ENCODE data around the gene ZNF385C. TPM values are rescaled to one million over a fixed set of nuclear protein-coding genes. Genes with fewer than 3 reads are reported as not detected.

Gene ZNF385C
- total RNA-seq, 1 experiment from 2014 or later = 3.7 TPM

DNA sequence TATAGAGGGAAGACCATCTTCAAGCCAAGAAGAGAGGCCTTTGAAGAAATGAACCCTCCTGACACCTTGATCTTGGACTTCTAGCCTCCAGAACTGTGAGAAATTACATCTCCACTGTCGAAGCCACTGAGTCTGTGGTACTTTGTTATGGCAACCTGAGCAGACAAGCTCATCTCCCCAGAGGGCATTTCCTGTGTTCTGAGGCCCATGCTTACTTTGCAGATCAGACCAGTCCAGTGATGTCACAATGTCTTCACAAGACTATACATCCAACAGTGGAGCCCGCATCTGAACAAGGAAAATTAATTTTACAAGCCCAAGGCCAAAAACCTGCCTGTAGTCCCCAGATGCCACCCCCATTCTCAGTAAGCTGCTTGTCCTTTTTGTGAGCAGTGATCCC, 33.1 kb downstream of the ZNF385C start (continued):
- no peak for TF ChIP-seq IRF2 (CRISPR knock-in tag; IDR thresholded peaks at IDR 0.05; ENCODE audit: borderline replicate concordance, low read depth)
- TF ChIP-seq, protein P1, sequence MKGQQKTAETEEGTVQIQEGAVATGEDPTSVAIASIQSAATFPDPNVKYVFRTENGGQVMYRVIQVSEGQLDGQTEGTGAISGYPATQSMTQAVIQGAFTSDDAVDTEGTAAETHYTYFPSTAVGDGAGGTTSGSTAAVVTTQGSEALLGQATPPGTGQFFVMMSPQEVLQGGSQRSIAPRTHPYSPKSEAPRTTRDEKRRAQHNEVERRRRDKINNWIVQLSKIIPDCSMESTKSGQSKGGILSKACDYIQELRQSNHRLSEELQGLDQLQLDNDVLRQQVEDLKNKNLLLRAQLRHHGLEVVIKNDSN (CRISPR knock-in tag; IDR thresholded peaks at IDR 0.05) = no peak
- no peak for TF ChIP-seq RORB (CRISPR knock-in tag; IDR thresholded peaks at IDR 0.05)
- TF ChIP-seq, protein P2, sequence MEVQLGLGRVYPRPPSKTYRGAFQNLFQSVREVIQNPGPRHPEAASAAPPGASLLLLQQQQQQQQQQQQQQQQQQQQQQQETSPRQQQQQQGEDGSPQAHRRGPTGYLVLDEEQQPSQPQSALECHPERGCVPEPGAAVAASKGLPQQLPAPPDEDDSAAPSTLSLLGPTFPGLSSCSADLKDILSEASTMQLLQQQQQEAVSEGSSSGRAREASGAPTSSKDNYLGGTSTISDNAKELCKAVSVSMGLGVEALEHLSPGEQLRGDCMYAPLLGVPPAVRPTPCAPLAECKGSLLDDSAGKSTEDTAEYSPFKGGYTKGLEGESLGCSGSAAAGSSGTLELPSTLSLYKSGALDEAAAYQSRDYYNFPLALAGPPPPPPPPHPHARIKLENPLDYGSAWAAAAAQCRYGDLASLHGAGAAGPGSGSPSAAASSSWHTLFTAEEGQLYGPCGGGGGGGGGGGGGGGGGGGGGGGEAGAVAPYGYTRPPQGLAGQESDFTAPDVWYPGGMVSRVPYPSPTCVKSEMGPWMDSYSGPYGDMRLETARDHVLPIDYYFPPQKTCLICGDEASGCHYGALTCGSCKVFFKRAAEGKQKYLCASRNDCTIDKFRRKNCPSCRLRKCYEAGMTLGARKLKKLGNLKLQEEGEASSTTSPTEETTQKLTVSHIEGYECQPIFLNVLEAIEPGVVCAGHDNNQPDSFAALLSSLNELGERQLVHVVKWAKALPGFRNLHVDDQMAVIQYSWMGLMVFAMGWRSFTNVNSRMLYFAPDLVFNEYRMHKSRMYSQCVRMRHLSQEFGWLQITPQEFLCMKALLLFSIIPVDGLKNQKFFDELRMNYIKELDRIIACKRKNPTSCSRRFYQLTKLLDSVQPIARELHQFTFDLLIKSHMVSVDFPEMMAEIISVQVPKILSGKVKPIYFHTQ (CRISPR knock-in tag; IDR thresholded peaks at IDR 0.05) = no peak
- TF ChIP-seq, protein P3, sequence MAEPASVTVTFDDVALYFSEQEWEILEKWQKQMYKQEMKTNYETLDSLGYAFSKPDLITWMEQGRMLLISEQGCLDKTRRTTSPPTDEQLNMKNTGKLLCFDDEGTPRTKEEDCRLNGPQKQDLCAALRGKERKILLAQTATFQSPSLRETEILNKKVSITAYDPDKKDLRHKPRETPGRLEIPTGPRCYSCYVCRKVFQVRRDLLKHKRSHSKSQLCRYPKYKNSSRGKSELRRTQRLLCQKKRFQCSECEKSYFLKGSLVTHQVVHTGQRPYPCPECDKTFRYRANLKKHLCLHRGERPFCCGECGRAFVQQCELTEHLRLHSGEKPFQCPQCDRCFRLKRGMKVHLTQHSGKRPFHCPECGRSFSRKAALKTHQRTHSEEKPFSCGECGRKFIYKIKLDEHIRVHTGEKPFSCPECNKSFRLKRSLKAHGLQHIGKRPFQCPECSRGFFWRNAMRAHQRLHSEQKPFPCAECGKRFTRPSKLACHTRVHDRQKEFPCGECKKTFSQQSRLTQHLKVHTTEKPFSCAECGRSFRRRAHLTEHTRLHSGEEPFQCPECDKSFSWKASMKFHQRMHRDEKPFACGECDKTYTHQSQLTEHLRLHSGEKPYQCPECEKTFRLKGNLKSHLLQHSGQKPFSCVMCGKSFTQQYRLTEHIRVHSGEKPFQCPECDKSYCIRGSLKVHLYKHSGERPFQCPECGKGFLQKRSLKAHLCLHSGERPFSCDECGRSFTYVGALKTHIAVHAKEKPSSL (CRISPR knock-in tag; conservative IDR thresholded peaks at IDR 0.05) = no peak
- TF ChIP-seq TEAD4 (CRISPR knock-in tag; IDR thresholded peaks at IDR 0.05) = no peak
- TF ChIP-seq ETV6 (CRISPR knock-in tag; IDR thresholded peaks at IDR 0.05) = no peak

DNA sequence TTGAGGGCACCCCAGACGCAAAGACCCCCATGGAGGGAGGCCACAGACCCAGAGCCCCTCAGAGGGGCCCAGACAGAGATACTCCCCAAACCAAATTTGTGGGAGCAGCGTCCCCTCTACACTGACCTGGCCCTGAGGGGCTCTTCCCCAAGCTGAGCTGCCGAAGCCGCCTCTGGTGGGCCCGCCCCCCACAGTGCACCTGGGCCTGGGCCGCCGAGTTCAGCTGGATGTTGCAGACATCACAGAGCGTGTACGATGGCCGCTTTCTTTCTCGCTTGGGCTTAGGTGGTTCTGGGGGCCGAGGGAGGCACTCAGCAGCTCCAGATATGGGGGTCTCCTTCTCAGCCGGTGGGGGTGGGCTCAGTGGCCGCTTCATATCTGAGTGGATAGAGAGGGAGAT, 35.6 kb downstream of the ZNF385C start:
- CTCF ChIA-PET = interaction anchor here (0.9 to 1.8 kb wide), 4 partner anchors 10 to 43 kb away, joined by 3 to 7 read pairs (median 4); partner anchors contain the start of gene NKIRAS2
- ATAC-seq = no peak
- Mint-ChIP-seq H3K36me3 (no peaks in the 10 kb centered on the region), H3K27me3 (ENCODE audit: low read depth) (no peaks in the 10 kb centered on the region; the same call in 1 of the 2 replicates), H3K27ac (no peak overlapping the region), H3K9me3 (no peaks in the 10 kb centered on the region), H3K4me1 (peaks cover 22% of the 10 kb centered on the region), H3K4me3 (no peak overlapping the region)
- POLR2A ChIA-PET = no interaction called here
- TF ChIP-seq SOX15 (CRISPR knock-in tag; IDR thresholded peaks at IDR 0.05) = no peak
- TF ChIP-seq TP53 (CRISPR knock-in tag; IDR thresholded peaks at IDR 0.05) = no peak
- TF ChIP-seq, protein P2 (CRISPR knock-in tag; IDR thresholded peaks at IDR 0.05) = no peak
- TF ChIP-seq, protein P4, sequence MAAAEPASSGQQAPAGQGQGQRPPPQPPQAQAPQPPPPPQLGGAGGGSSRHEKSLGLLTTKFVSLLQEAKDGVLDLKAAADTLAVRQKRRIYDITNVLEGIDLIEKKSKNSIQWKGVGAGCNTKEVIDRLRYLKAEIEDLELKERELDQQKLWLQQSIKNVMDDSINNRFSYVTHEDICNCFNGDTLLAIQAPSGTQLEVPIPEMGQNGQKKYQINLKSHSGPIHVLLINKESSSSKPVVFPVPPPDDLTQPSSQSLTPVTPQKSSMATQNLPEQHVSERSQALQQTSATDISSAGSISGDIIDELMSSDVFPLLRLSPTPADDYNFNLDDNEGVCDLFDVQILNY (CRISPR knock-in tag; IDR thresholded peaks at IDR 0.05) = no peak
- no peak for TF ChIP-seq JUN (CRISPR knock-in tag; IDR thresholded peaks at IDR 0.05)
- no peak for TF ChIP-seq ZBTB21 (CRISPR knock-in tag; IDR thresholded peaks at IDR 0.05; ENCODE audit: borderline replicate concordance)
- TF ChIP-seq FOXP1 (CRISPR knock-in tag; IDR thresholded peaks at IDR 0.05; ENCODE audit: borderline replicate concordance) = no peak
- TF ChIP-seq JAZF1 (CRISPR knock-in tag; IDR thresholded peaks at IDR 0.05) = no peak
- TF ChIP-seq, protein P5, sequence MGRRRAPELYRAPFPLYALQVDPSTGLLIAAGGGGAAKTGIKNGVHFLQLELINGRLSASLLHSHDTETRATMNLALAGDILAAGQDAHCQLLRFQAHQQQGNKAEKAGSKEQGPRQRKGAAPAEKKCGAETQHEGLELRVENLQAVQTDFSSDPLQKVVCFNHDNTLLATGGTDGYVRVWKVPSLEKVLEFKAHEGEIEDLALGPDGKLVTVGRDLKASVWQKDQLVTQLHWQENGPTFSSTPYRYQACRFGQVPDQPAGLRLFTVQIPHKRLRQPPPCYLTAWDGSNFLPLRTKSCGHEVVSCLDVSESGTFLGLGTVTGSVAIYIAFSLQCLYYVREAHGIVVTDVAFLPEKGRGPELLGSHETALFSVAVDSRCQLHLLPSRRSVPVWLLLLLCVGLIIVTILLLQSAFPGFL (CRISPR knock-in tag; IDR thresholded peaks at IDR 0.05; ENCODE audit: borderline replicate concordance) = no peak
- TF ChIP-seq OVOL2 (CRISPR knock-in tag; IDR thresholded peaks at IDR 0.05; ENCODE audit: borderline replicate concordance) = no peak
- no peak for TF ChIP-seq IRF2 (CRISPR knock-in tag; IDR thresholded peaks at IDR 0.05; ENCODE audit: borderline replicate concordance, low read depth)
- no peak for TF ChIP-seq NFE2L1 (CRISPR knock-in tag; IDR thresholded peaks at IDR 0.05)
- TF ChIP-seq, protein P6, sequence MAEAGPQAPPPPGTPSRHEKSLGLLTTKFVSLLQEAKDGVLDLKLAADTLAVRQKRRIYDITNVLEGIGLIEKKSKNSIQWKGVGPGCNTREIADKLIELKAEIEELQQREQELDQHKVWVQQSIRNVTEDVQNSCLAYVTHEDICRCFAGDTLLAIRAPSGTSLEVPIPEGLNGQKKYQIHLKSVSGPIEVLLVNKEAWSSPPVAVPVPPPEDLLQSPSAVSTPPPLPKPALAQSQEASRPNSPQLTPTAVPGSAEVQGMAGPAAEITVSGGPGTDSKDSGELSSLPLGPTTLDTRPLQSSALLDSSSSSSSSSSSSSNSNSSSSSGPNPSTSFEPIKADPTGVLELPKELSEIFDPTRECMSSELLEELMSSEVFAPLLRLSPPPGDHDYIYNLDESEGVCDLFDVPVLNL (CRISPR knock-in tag; IDR thresholded peaks at IDR 0.05; ENCODE audit: borderline replicate concordance, low read depth) = no peak
- no peak for TF ChIP-seq ZNF416 (CRISPR knock-in tag; IDR thresholded peaks at IDR 0.05)
- no peak for DNase-seq (ENCODE audit: low spot score)
